Uterus (tissue), 2 donors: ENCODE measurements around the gene LPP.

ENCODE experiments used
- CTCF ChIP-seq, 4 experiments: fragments of 200-600 bp in 2 of 4; fragments of 450-650 bp in 2 of 4; sonication (generic) in 2 of 4; IDR thresholded peaks; one replicate each; pipeline ENCODE4 v1.5.1; 2016 to 2019; ENCODE audit warnings: antibody characterized with exemption in 4 of 4, mild to moderate bottlenecking in 2 of 4, moderate library complexity in 1 of 4
- POLR2A ChIP-seq, 2 donors: fragments of 450-650 bp; IDR thresholded peaks; one replicate each; pipeline ENCODE4 v1.6.1; 2016; ENCODE audit warnings: antibody characterized with exemption in 2 of 2, mild to moderate bottlenecking in 1 of 2, moderate library complexity in 1 of 2

- TF ChIP-seq CTCF (IDR thresholded peaks at IDR 0.05) (no peak), POLR2A (IDR thresholded peaks at IDR 0.05) (no peak)
Measured at GRCh38 chr3:188486126-188486525, 332.2 kb downstream of the LPP start.
